ENCODE results near the gene IL22.

IL22 gene

GRCh38 chr12:68253504-68253903 lies at the start of gene IL22:
Gene IL22 (minus strand): TSS chr12:68253604. CDS start chr12:68253448, 156 bp downstream.
- DNase-seq, result no peak

GRCh38 chr12:68297929-68298328 lies 44.5 kb upstream of the IL22 start:
- no peak for DNase-seq

- DNase-seq, result no peak
These were observed 40.8 kb upstream of the IL22 start for GRCh38 chr12:68294251-68294650.

GRCh38 chr12:68293347-68293746 lies 39.9 kb upstream of the IL22 start:
- DNase-seq, result no peak

- DNase-seq, result no peak
These were observed 38.9 kb upstream of the IL22 start for GRCh38 chr12:68292151-68292943.

GRCh38 chr12:68291396-68292036 lies 38.1 kb upstream of the IL22 start:
- no peak for DNase-seq

GRCh38 chr12:68290126-68290525 lies 36.7 kb upstream of the IL22 start:
- no peak for DNase-seq

- no peak for DNase-seq
These were observed 33.7 kb upstream of the IL22 start for GRCh38 chr12:68287106-68287505.

GRCh38 chr12:68286396-68286795 lies 33.0 kb upstream of the IL22 start:
- DNase-seq, result no peak

GRCh38 chr12:68285541-68285940 lies 32.1 kb upstream of the IL22 start:
- no peak for DNase-seq

GRCh38 chr12:68281322-68282077 lies 28.1 kb upstream of the IL22 start:
- DNase-seq, result no peak

GRCh38 chr12:68280240-68280639 lies 26.8 kb upstream of the IL22 start:
- DNase-seq, result no peak

GRCh38 chr12:68279227-68280054 lies 26.0 kb upstream of the IL22 start:
- no peak for DNase-seq

- no peak for DNase-seq
These were observed 23.1 kb upstream of the IL22 start for GRCh38 chr12:68276402-68276930.

GRCh38 chr12:68272732-68273131 lies 19.3 kb upstream of the IL22 start:
- no peak for DNase-seq

- DNase-seq, result no peak
These were observed 17.9 kb upstream of the IL22 start for GRCh38 chr12:68271346-68271745.

GRCh38 chr12:68270358-68270757 lies 17.0 kb upstream of the IL22 start:
- DNase-seq, result no peak

GRCh38 chr12:68269779-68270178 lies 16.4 kb upstream of the IL22 start:
- no peak for DNase-seq

GRCh38 chr12:68268967-68269366 lies 15.6 kb upstream of the IL22 start:
- no peak for DNase-seq

GRCh38 chr12:68267892-68268396 lies 14.5 kb upstream of the IL22 start:
- no peak for DNase-seq

- no peak for DNase-seq
These were observed 11.5 kb upstream of the IL22 start for GRCh38 chr12:68264857-68265256.

GRCh38 chr12:68264158-68264855 lies 10.9 kb upstream of the IL22 start:
- DNase-seq, result no peak
